Neuronal stem cell (in vitro differentiated cells): ENCODE measurements around the gene PMIS2.

Experiments used
- DNase-seq: peaks from one replicate; pipeline ENCODE4 v3.0.0-alpha.2; 2013; ENCODE audit warnings: low spot score
- H2AFZ ChIP-seq: one replicate; pipeline ENCODE4 v1.6.1; 2013; ENCODE audit warnings: mild to moderate bottlenecking, low read length, inconsistent platforms
- H2AK5ac ChIP-seq: 2 replicates; pipeline ENCODE4 v1.6.1; 2013; ENCODE audit warnings: low read depth, mild to moderate bottlenecking, inconsistent platforms, low read length, moderate library complexity, mixed read lengths
- H2BK120ac ChIP-seq: 2 replicates; pipeline ENCODE4 v1.6.1; 2013; ENCODE audit warnings: low read depth, mild to moderate bottlenecking, inconsistent platforms, low read length, moderate library complexity, mixed read lengths
- H2BK12ac ChIP-seq: one replicate; pipeline ENCODE4 v1.6.1; 2013; ENCODE audit warnings: low read length, inconsistent platforms
- H2BK15ac ChIP-seq: 2 replicates; pipeline ENCODE4 v1.6.1; 2013; ENCODE audit warnings: mild to moderate bottlenecking, low read length, inconsistent platforms, mixed read lengths
- H2BK5ac ChIP-seq: one replicate; pipeline ENCODE4 v1.6.1; 2013; ENCODE audit warnings: inconsistent platforms, mild to moderate bottlenecking, low read length, moderate library complexity
- H3K14ac ChIP-seq: one replicate; pipeline ENCODE4 v1.6.1; 2013; ENCODE audit warnings: low read length, inconsistent platforms
- H3K18ac ChIP-seq: 2 replicates; pipeline ENCODE4 v1.6.1; 2013; ENCODE audit warnings: low read length, inconsistent platforms
- H3K23ac ChIP-seq: 2 replicates; pipeline ENCODE4 v1.6.1; 2013; ENCODE audit warnings: low read depth, mild to moderate bottlenecking, mixed read lengths, low read length, inconsistent platforms; ENCODE audit not compliant: poor library complexity
- H3K27ac ChIP-seq: replicated peaks from 3 replicates; pipeline ENCODE4 v1.5.1; 2013; ENCODE audit warnings: low read length, inconsistent platforms
- H3K27me3 ChIP-seq, 3 experiments: 2 replicates each; pipeline ENCODE4 v1.6.1; 2013; ENCODE audit warnings: low read length in 3 of 3, mild to moderate bottlenecking in 2 of 3, inconsistent platforms in 1 of 3, low read depth in 1 of 3, mixed read lengths in 1 of 3, moderate library complexity in 1 of 3; ENCODE audit not compliant: control insufficient read depth in 3 of 3, insufficient read depth in 3 of 3
- H3K36me3 ChIP-seq, 2 donors: replicated peaks in 1 of 2; 2 replicates each; pipeline ENCODE4 v1.6.1; 2013; ENCODE audit warnings: low read length in 2 of 2; ENCODE audit not compliant: control insufficient read depth in 2 of 2, insufficient read depth in 2 of 2
- H3K4ac ChIP-seq: 2 replicates; pipeline ENCODE4 v1.6.1; 2013; ENCODE audit warnings: inconsistent platforms, mild to moderate bottlenecking, low read length, moderate library complexity
- H3K4me1 ChIP-seq, 2 donors: 1 replicate in 1 of 2; 2 replicates in 1 of 2; pipeline ENCODE4 v1.6.1; 2013; ENCODE audit warnings: low read length in 2 of 2, low read depth in 1 of 2; ENCODE audit not compliant: control insufficient read depth in 2 of 2, insufficient read depth in 1 of 2
- H3K4me2 ChIP-seq: one replicate; pipeline ENCODE4 v1.6.1; 2013; ENCODE audit warnings: mild to moderate bottlenecking, low read length, inconsistent platforms; ENCODE audit not compliant: insufficient read depth, poor library complexity, severe bottlenecking
- H3K4me3 ChIP-seq, 2 donors: 2 replicates each; pipeline ENCODE4 v1.5.1; 2013; ENCODE audit warnings: low read length in 2 of 2, mild to moderate bottlenecking in 2 of 2, inconsistent platforms in 1 of 2, moderate library complexity in 1 of 2
- H3K79me1 ChIP-seq: one replicate; pipeline ENCODE4 v1.6.1; 2013; ENCODE audit warnings: low read depth, mild to moderate bottlenecking, inconsistent platforms, low read length, moderate library complexity
- H3K9ac ChIP-seq: one replicate; pipeline ENCODE4 v1.6.1; 2013; ENCODE audit warnings: mild to moderate bottlenecking, low read depth, low read length, inconsistent platforms; ENCODE audit not compliant: poor library complexity
- H3K9me3 ChIP-seq, 2 donors: replicated peaks in 1 of 2; 2 replicates each; pipeline versions ENCODE3 to v1.6.1; 2013; ENCODE audit warnings: low read length in 2 of 2, mild to moderate bottlenecking in 2 of 2, inconsistent platforms in 1 of 2, low read depth in 1 of 2, mixed read lengths in 1 of 2, moderate library complexity in 1 of 2; ENCODE audit not compliant: control insufficient read depth in 2 of 2, insufficient read depth in 1 of 2
- H4K8ac ChIP-seq: one replicate; pipeline ENCODE4 v1.6.1; 2013; ENCODE audit warnings: low read depth, mild to moderate bottlenecking, inconsistent platforms, low read length, moderate library complexity
- H4K91ac ChIP-seq: one replicate; pipeline ENCODE4 v1.6.1; 2013; ENCODE audit warnings: low read length, low read depth, mild to moderate bottlenecking, inconsistent platforms; ENCODE audit not compliant: poor library complexity
- WGBS, 2 donors: extraction: QIAGEN DNeasy Blood & Tissue Kit; methylation state at CpG; one replicate each; pipeline ENCODE4 v1.1.7; 2013; ENCODE audit warnings: missing lambda C conversion rate in 2 of 2, mixed read lengths in 1 of 2; ENCODE audit not compliant: insufficient read length in 2 of 2, insufficient replicate concordance in 1 of 2; ENCODE audit errors: extremely low coverage in 2 of 2; 5-methylcytosine and 5-hydroxymethylcytosine counted together

PMIS2 gene

GRCh38 chr19:35561436-35561835 lies 24.5 kb upstream of the PMIS2 start:
- H3K4me3 ChIP-seq: peak overlapping the region in 1 of 2 donors; percentile 10
- H3K36me3 ChIP-seq: no peaks in the 10 kb centered on the region
- no peak overlapping the region for H2BK5ac ChIP-seq
- no peak overlapping the region for H4K91ac ChIP-seq
- no peak overlapping the region for H2BK120ac ChIP-seq
- no peak overlapping the region for H2AK5ac ChIP-seq
- peak overlapping the region; percentile 83 for H3K23ac ChIP-seq
- H4K8ac ChIP-seq: no peak overlapping the region
- no CpG with 5 or more reads among the region's 6 CpGs for WGBS, 2 donors
- no peak overlapping the region for H3K4me2 ChIP-seq
- DNase-seq: no peak
- no peak overlapping the region for H2AFZ ChIP-seq
- H3K4ac ChIP-seq: no peak overlapping the region
- H2BK12ac ChIP-seq: no peak overlapping the region
- H3K18ac ChIP-seq: no peak overlapping the region
- peaks cover 2 to 63% (median 30%) of the 10 kb centered on the region in 3 experiments for H3K27me3 ChIP-seq
- H3K79me1 ChIP-seq: peaks cover 2% of the 10 kb centered on the region
- no peak overlapping the region for H3K27ac ChIP-seq
- H2BK15ac ChIP-seq: no peak overlapping the region
- peak overlapping the region; percentile 32 for H3K14ac ChIP-seq
- H3K9ac ChIP-seq: peak overlapping the region; percentile 65
- H3K9me3 ChIP-seq: peaks cover 0 to 4% of the 10 kb centered on the region in 2 donors
- H3K4me1 ChIP-seq: peaks cover 0 to 3% of the 10 kb centered on the region in 2 donors

DNA sequence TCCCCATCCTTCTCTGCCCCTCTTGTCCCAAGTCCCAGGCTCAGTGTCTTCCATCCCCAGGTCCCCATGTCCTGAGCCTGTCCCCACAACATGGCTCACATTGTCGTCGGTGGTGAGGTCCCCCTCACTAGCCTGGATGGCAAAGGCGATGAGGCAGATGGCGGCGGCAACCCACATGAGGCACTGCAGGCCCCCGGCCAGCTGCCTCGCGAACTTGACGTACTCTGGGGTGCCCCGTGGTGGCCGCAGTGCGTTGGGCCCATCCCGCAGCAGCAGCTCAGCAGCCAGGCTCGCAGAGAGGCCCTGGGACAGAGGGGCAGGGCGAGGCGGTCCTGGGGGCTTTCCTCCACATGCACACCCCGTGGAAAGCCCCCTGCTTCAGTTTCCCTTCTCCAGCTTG lies 23.6 kb upstream of the PMIS2 start:
- Histone ChIP-seq H3K4me2 (no peak overlapping the region), H2BK120ac (no peak overlapping the region), H3K4ac (no peak overlapping the region), H2AK5ac (peak overlapping the region; percentile 74), H4K8ac (no peak overlapping the region), H2BK12ac (no peak overlapping the region), H3K23ac (peak overlapping the region; percentile 52), H3K9ac (no peak overlapping the region), H3K79me1 (peaks cover 2% of the 10 kb centered on the region), H3K18ac (no peak overlapping the region), H3K9me3 (peaks cover 0 to 4% of the 10 kb centered on the region in 2 donors), H3K27ac (no peak overlapping the region), H3K27me3 (peaks cover 2 to 54% (median 23%) of the 10 kb centered on the region in 3 experiments), H3K14ac (peak overlapping the region; percentile 47), H2AFZ (peak overlapping the region; percentile 63), H2BK5ac (no peak overlapping the region), H3K4me3 (peak overlapping the region in 1 of 2 donors; percentile 58), H2BK15ac (peak overlapping the region; percentile 58), H3K36me3 (no peaks in the 10 kb centered on the region), H4K91ac (no peak overlapping the region), H3K4me1 (peaks cover 0 to 3% of the 10 kb centered on the region in 2 donors)
- no peak for DNase-seq
- WGBS, 2 donors: no CpG with 5 or more reads among the region's 17 CpGs

GRCh38 chr19:35562776-35563175 lies 23.2 kb upstream of the PMIS2 start:
- no peak overlapping the region for H4K8ac ChIP-seq
- H2BK120ac ChIP-seq: no peak overlapping the region
- no peak overlapping the region for H2BK12ac ChIP-seq
- H3K4me1 ChIP-seq: peaks cover 0 to 3% of the 10 kb centered on the region in 2 donors
- no peak overlapping the region for H2AK5ac ChIP-seq
- no peak overlapping the region for H4K91ac ChIP-seq
- peak overlapping the region; percentile 63 for H2AFZ ChIP-seq
- H3K79me1 ChIP-seq: peaks cover 2% of the 10 kb centered on the region
- peaks cover 2 to 52% (median 23%) of the 10 kb centered on the region in 3 experiments for H3K27me3 ChIP-seq
- H3K4me2 ChIP-seq: no peak overlapping the region
- no peak overlapping the region for H3K27ac ChIP-seq
- H2BK5ac ChIP-seq: no peak overlapping the region
- H3K4me3 ChIP-seq: no peak overlapping the region
- no peak overlapping the region for H3K9ac ChIP-seq
- H3K4ac ChIP-seq: no peak overlapping the region
- H3K18ac ChIP-seq: no peak overlapping the region
- WGBS, 2 donors: no CpG with 5 or more reads among the region's 2 CpGs
- H3K14ac ChIP-seq: no peak overlapping the region
- peaks cover 0 to 4% of the 10 kb centered on the region in 2 donors for H3K9me3 ChIP-seq
- no peaks in the 10 kb centered on the region for H3K36me3 ChIP-seq
- no peak overlapping the region for H3K23ac ChIP-seq
- no peak overlapping the region for H2BK15ac ChIP-seq
- no peak for DNase-seq

GRCh38 chr19:35563207-35563829 lies 22.7 kb upstream of the PMIS2 start, which contains the start of gene ATP4A:
Gene ATP4A (minus strand): TSS chr19:35563658. CDS start chr19:35563629, 29 bp downstream.
- Histone ChIP-seq H3K14ac (peak within 1 kb of the TSS; percentile 47), H2AFZ (peak within 1 kb of the TSS; percentile 63), H3K4me2 (no peak within 1 kb of the TSS), H2BK12ac (no peak within 1 kb of the TSS), H3K36me3 (no peaks in the 10 kb centered on the region), H3K27ac (no peak within 1 kb of the TSS), H2AK5ac (peak within 1 kb of the TSS; percentile 74), H3K4me1 (peaks cover 0 to 2% of the 10 kb centered on the region in 2 donors), H3K9me3 (peaks cover 0 to 4% of the 10 kb centered on the region in 2 donors), H4K91ac (no peak within 1 kb of the TSS), H3K4me3 (no peak within 1 kb of the TSS), H3K9ac (no peak within 1 kb of the TSS), H3K79me1 (peaks cover 2% of the 10 kb centered on the region), H3K23ac (peak within 1 kb of the TSS; percentile 52), H4K8ac (no peak within 1 kb of the TSS), H2BK5ac (no peak within 1 kb of the TSS), H2BK15ac (peak within 1 kb of the TSS; percentile 58), H2BK120ac (no peak within 1 kb of the TSS), H3K27me3 (peaks cover 2 to 49% (median 22%) of the 10 kb centered on the region in 3 experiments), H3K4ac (no peak within 1 kb of the TSS), H3K18ac (no peak within 1 kb of the TSS)
- no peak for DNase-seq
- WGBS, 2 donors: no CpG with 5 or more reads among the region's 15 CpGs
